GM12892 (cell line): ENCODE results near the gene ARL16.

Experiments used
- POLR2A ChIP-seq: IDR thresholded peaks from 2 replicates; pipeline ENCODE4 v1.6.1; 2011; ENCODE audit warnings: low read depth, low read length, control low read depth
- TAF1 ChIP-seq: IDR thresholded peaks from 2 replicates; pipeline ENCODE4 v1.6.1; 2011; ENCODE audit warnings: low read depth, mild to moderate bottlenecking, control low read depth, low read length, borderline replicate concordance

DNA sequence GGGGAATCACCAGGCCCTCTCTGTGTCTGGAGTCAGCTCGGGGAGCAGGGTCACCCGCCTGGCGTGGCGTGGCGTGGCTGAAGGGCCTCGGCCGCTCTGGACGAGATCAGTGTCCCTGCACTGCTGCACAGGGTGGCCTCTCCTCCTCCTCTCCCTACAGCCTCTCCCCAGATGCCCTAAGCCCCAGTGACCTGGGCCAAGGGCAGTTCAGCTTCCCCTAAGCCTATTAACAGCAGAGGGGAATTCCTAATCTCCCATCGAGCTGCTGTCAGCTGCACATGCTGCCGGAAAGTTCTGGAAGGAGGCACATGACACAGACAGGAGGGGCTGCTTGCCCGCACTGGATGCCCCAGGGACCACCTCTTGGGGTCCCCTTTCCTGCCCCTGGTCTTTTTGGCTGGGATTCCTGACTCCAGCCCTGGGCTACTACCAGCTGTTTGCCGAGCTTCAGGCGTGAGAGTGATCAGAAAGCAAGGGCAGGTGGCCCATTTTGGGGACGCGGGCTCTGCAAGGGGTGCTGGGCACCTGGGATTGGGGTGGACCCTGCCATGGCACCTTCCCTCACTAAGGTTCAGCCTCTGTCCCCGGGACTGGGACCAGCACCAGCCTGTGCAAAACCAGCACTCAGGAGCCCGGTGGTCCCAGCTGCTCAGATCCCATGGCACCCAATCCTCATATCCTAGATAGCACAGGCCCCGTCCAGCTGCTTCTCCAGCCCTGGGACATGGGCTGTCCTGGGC is 28.0 kb downstream of the ARL16 start:
- TF ChIP-seq POLR2A: no peak
- no peak for TF ChIP-seq TAF1
